NCI-H446 treated with DMSO at 0.1 percent for 48 hours (cell line): ENCODE measurements around the gene YEATS2.

Source experiments
- DNase-seq: peaks from one replicate; lab custom pipeline; 2025; lab: John Stamatoyannopoulos, UW

Gene YEATS2

GRCh38 chr3:183812761-183813445, 115.3 kb downstream of the YEATS2 start:
- peak; percentile 55 for DNase-seq

- DNase-seq = no peak
These were observed 116.6 kb downstream of the YEATS2 start for GRCh38 chr3:183814240-183814639.

- DNase-seq = no peak
These were observed 118.0 kb downstream of the YEATS2 start for GRCh38 chr3:183815563-183815940.

GRCh38 chr3:183815951-183816475, 118.4 kb downstream of the YEATS2 start:
- no peak for DNase-seq

- no peak for DNase-seq
These were observed 119.3 kb downstream of the YEATS2 start for GRCh38 chr3:183816681-183817510.

GRCh38 chr3:183817639-183818038, 120.0 kb downstream of the YEATS2 start:
- DNase-seq = no peak

- DNase-seq = no peak
These were observed 120.5 kb downstream of the YEATS2 start for GRCh38 chr3:183818041-183818620.

GRCh38 chr3:183818706-183819624, 121.4 kb downstream of the YEATS2 start:
- DNase-seq = no peak

GRCh38 chr3:183819831-183820230, 122.2 kb downstream of the YEATS2 start:
- DNase-seq = no peak

- no peak for DNase-seq
These were observed 125.0 kb downstream of the YEATS2 start for GRCh38 chr3:183822631-183823030.

GRCh38 chr3:183823963-183824362, 126.4 kb downstream of the YEATS2 start:
- DNase-seq = no peak

GRCh38 chr3:183824761-183825455, 127.3 kb downstream of the YEATS2 start:
- no peak for DNase-seq

GRCh38 chr3:183825456-183826161, 128.0 kb downstream of the YEATS2 start, which contains the start of gene MAP6D1:
TSS of gene MAP6D1 (minus strand) at chr3:183825577. CDS start at chr3:183825547, 30 bp downstream.
- DNase-seq = no peak

GRCh38 chr3:183826448-183827250, 129.1 kb downstream of the YEATS2 start:
- no peak for DNase-seq

- DNase-seq = no peak
These were observed 130.4 kb downstream of the YEATS2 start for GRCh38 chr3:183827809-183828537.

GRCh38 chr3:183828538-183828870, 130.9 kb downstream of the YEATS2 start:
- DNase-seq = no peak

GRCh38 chr3:183829466-183829865, 131.9 kb downstream of the YEATS2 start:
- DNase-seq = no peak

GRCh38 chr3:183830187-183830586, 132.6 kb downstream of the YEATS2 start:
- DNase-seq = no peak

- no peak for DNase-seq
These were observed 135.9 kb downstream of the YEATS2 start for GRCh38 chr3:183833516-183833915.
